Ovary (tissue), 3 donors: ENCODE measurements around the gene DAGLB.

Source experiments
- POLR2A ChIP-seq: fragments of 450-650 bp; IDR thresholded peaks from one replicate; pipeline ENCODE4 v1.6.1; 2017; ENCODE audit warnings: antibody characterized with exemption, mild to moderate bottlenecking, moderate library complexity
- TF ChIP-seq, protein P1 (sequence below), 3 donors: fragments of 450-650 bp in 2 of 3; fragments of 200-600 bp in 1 of 3; IDR thresholded peaks; one replicate each; pipeline versions ENCODE4 v1.5.1 to v1.8.0; 2016 to 2022; ENCODE audit warnings: antibody characterized with exemption in 3 of 3, mild to moderate bottlenecking in 1 of 3
- donor health status: DM: no; HTN: no; CAD: no.

- TF ChIP-seq, protein P1, sequence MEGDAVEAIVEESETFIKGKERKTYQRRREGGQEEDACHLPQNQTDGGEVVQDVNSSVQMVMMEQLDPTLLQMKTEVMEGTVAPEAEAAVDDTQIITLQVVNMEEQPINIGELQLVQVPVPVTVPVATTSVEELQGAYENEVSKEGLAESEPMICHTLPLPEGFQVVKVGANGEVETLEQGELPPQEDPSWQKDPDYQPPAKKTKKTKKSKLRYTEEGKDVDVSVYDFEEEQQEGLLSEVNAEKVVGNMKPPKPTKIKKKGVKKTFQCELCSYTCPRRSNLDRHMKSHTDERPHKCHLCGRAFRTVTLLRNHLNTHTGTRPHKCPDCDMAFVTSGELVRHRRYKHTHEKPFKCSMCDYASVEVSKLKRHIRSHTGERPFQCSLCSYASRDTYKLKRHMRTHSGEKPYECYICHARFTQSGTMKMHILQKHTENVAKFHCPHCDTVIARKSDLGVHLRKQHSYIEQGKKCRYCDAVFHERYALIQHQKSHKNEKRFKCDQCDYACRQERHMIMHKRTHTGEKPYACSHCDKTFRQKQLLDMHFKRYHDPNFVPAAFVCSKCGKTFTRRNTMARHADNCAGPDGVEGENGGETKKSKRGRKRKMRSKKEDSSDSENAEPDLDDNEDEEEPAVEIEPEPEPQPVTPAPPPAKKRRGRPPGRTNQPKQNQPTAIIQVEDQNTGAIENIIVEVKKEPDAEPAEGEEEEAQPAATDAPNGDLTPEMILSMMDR (IDR thresholded peaks at IDR 0.05) = no peak
- no peak for TF ChIP-seq POLR2A
These were observed 46.6 kb upstream of the DAGLB start for GRCh38 chr7:6494365-6494764.
